Caco-2 (cell line): Measurements from ENCODE around the gene RBX1. TPM values are rescaled to one million over a fixed set of nuclear protein-coding genes. Genes with fewer than 3 reads are reported as not detected.

Source experiments
- BruUV-seq: library from RNA; stranded (reverse); fragments of 400-500 nt; replicated peaks from 2 replicates; lab custom pipeline; 2021; lab: Mats Ljungman, UMichigan
- CTCF ChIA-PET: fragments of 300-600 bp; sonication (Branson Sonifier 250); formaldehyde crosslinking; loops from one replicate; lab custom pipeline; 2022; ENCODE audit warnings: antibody characterized with exemption; lab: Charles Lee
- POLR2A ChIA-PET: fragments of 300-600 bp; sonication (Branson Sonifier 250); formaldehyde crosslinking; loops from one replicate; lab custom pipeline; 2022; ENCODE audit warnings: antibody characterized with exemption; lab: Charles Lee
- DNase-seq, 2 experiments: peaks; one replicate each; pipeline versions ENCODE4 v3.0.0 to v3.0.0-alpha.2; 2020 to 2022
- H3K27me3 ChIP-seq: replicated peaks from 2 replicates; pipeline ENCODE4 v1.6.0; 2011; ENCODE audit warnings: low read length; ENCODE audit not compliant: control insufficient read depth, insufficient read depth
- H3K36me3 ChIP-seq: 2 replicates; pipeline ENCODE4 v1.5.1; 2011; ENCODE audit warnings: low read length; ENCODE audit not compliant: control insufficient read depth, insufficient read depth
- H3K4me1 ChIP-seq: fragments of 250-450 bp; sonication (Bioruptor Pico); 2 replicates; pipeline ENCODE4 v1.5.1; 2020; ENCODE audit warnings: mild to moderate bottlenecking
- H3K4me3 ChIP-seq: 2 replicates; pipeline ENCODE4 v1.5.1; 2011; ENCODE audit warnings: low read depth, mild to moderate bottlenecking, control low read depth, low read length
- H3K9me3 ChIP-seq: fragments of 250-450 bp; sonication (Bioruptor Pico); 2 replicates; pipeline ENCODE4 v1.5.1; 2020; ENCODE audit warnings: mild to moderate bottlenecking, moderate library complexity
- H3K27ac Mint-ChIP-seq: one replicate; pipeline ENCODE4 v1.8.0; 2022; ENCODE audit warnings: mixed read lengths; ENCODE audit not compliant: unreplicated experiment
- H3K27me3 Mint-ChIP-seq: one replicate; pipeline ENCODE4 v1.8.0; 2022; ENCODE audit warnings: mixed read lengths; ENCODE audit not compliant: insufficient read depth, unreplicated experiment
- H3K36me3 Mint-ChIP-seq: one replicate; pipeline ENCODE4 v1.8.0; 2022; ENCODE audit warnings: mild to moderate bottlenecking, mixed read lengths; ENCODE audit not compliant: insufficient read depth, unreplicated experiment
- H3K4me1 Mint-ChIP-seq: one replicate; pipeline ENCODE4 v1.8.0; 2022; ENCODE audit warnings: low read depth, mixed read lengths; ENCODE audit not compliant: unreplicated experiment
- H3K4me3 Mint-ChIP-seq: one replicate; pipeline ENCODE4 v1.8.0; 2022; ENCODE audit warnings: mild to moderate bottlenecking, moderate library complexity, mixed read lengths; ENCODE audit not compliant: unreplicated experiment
- H3K9me3 Mint-ChIP-seq: one replicate; pipeline ENCODE4 v1.8.0; 2022; ENCODE audit warnings: mixed read lengths; ENCODE audit not compliant: unreplicated experiment
- intact Hi-C: fragments of 100-400 bp; cut with micrococcal nuclease; formaldehyde crosslinking; loops from one replicate; pipeline ENCODE4 v1.10.0; 2022; ENCODE audit not compliant: unreplicated experiment
- total RNA-seq: library from RNA; stranded (reverse); gene quantifications from 2 replicates; pipeline ENCODE4 v1.2.3, GENCODE V29; 2022
- TF ChIP-seq, protein P1 (sequence below), 2 experiments: fragments of 200-600 bp in 1 of 2; IDR thresholded peaks; 1 replicate in 1 of 2; 2 replicates in 1 of 2; pipeline versions ENCODE4 v1.5.1 to v1.8.0; 2011 to 2022; ENCODE audit warnings: antibody characterized with exemption in 1 of 2, control low read depth in 1 of 2, inconsistent platforms in 1 of 2, low read depth in 1 of 2, low read length in 1 of 2, mild to moderate bottlenecking in 1 of 2, moderate library complexity in 1 of 2; ENCODE audit not compliant: insufficient read depth in 1 of 2, severe bottlenecking in 1 of 2, unreplicated experiment in 1 of 2

RBX1 gene
- total RNA-seq, 1 experiment from 2014 or later, result 70.0 TPM

DNA sequence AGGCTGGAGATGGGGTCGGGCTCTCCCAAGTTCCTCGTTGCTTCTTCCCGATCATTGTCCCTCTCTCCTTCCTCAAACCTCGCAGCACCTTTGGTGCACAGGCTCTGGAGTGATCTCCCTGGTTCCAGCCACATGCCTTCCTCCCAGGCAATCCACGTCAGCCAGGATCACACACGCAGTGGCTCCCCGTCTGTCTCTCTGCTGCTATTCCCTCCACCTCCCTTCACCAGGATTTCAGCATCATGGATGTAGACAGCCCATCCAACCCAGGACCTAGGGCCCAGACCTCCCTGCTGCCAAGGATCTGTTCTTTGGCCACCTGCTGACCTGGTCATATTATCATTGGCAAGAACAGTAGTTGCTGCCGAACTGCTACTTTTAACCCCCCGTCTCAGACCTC, 40.1 kb downstream of the RBX1 start:
- POLR2A ChIA-PET, result no interaction called here

DNA sequence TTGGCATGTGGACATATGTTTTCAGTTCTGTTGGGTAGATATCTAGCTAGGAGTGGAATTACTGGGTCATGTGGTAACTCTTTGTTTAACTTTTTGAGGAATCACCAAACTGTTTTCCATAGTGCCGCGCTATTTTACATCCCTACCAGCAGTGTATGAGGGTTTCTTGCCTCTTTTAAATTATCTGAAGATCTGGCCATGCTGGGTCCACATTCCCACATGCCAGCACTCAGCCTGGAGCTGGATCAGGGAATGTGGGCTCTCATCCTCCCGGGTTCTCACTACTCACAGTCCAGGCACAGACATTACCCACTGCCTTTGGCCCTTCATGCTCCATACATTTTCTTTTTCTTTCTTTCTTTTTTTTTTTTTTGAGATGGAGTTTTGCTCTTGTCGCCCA, 44.6 kb downstream of the RBX1 start:
- H3K4me1 Mint-ChIP-seq, result peaks cover 6% of the 10 kb centered on the region
- TF ChIP-seq, protein P1, sequence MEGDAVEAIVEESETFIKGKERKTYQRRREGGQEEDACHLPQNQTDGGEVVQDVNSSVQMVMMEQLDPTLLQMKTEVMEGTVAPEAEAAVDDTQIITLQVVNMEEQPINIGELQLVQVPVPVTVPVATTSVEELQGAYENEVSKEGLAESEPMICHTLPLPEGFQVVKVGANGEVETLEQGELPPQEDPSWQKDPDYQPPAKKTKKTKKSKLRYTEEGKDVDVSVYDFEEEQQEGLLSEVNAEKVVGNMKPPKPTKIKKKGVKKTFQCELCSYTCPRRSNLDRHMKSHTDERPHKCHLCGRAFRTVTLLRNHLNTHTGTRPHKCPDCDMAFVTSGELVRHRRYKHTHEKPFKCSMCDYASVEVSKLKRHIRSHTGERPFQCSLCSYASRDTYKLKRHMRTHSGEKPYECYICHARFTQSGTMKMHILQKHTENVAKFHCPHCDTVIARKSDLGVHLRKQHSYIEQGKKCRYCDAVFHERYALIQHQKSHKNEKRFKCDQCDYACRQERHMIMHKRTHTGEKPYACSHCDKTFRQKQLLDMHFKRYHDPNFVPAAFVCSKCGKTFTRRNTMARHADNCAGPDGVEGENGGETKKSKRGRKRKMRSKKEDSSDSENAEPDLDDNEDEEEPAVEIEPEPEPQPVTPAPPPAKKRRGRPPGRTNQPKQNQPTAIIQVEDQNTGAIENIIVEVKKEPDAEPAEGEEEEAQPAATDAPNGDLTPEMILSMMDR (IDR thresholded peaks at IDR 0.05; ENCODE audit: insufficient read depth in 1 of 2, low read depth in 1 of 2, low read length in 1 of 2, severe bottlenecking in 1 of 2, unreplicated experiment in 1 of 2), result no peak
- Histone ChIP-seq H3K4me3 (no peak overlapping the region), H3K9me3 (no peaks in the 10 kb centered on the region), H3K36me3 (no peaks in the 10 kb centered on the region), H3K4me1 (no peaks in the 10 kb centered on the region), H3K27me3 (no peaks in the 10 kb centered on the region)
- BruUV-seq, result no TSS peak
- intact Hi-C loops, result no loop called here
- no peak for DNase-seq
- H3K4me3 Mint-ChIP-seq, result no peak overlapping the region
- no peak overlapping the region for H3K27ac Mint-ChIP-seq
- ChIA-PET POLR2A (no interaction called here), CTCF (no interaction called here)
- peaks cover 10% of the 10 kb centered on the region for H3K9me3 Mint-ChIP-seq
- no peaks in the 10 kb centered on the region for H3K36me3 Mint-ChIP-seq
- no peaks in the 10 kb centered on the region for H3K27me3 Mint-ChIP-seq

More for the DNA sequence above, 40.1 kb downstream of the RBX1 start:
- Mint-ChIP-seq H3K36me3 (no peaks in the 10 kb centered on the region), H3K27ac (no peak overlapping the region), H3K4me1 (peaks cover 7% of the 10 kb centered on the region), H3K4me3 (no peak overlapping the region), H3K27me3 (no peaks in the 10 kb centered on the region), H3K9me3 (no peaks in the 10 kb centered on the region)
- Histone ChIP-seq H3K36me3 (no peaks in the 10 kb centered on the region), H3K4me3 (no peak overlapping the region), H3K4me1 (no peaks in the 10 kb centered on the region), H3K27me3 (no peaks in the 10 kb centered on the region), H3K9me3 (no peaks in the 10 kb centered on the region)
- intact Hi-C loops, result no loop called here
- TF ChIP-seq, protein P1 (IDR thresholded peaks at IDR 0.05; ENCODE audit: insufficient read depth in 1 of 2, low read depth in 1 of 2, low read length in 1 of 2, severe bottlenecking in 1 of 2, unreplicated experiment in 1 of 2), result no peak
- BruUV-seq, result no TSS peak
- no peak for DNase-seq
- CTCF ChIA-PET, result interaction anchor here (0.6 kb wide), 1 partner anchor 42 kb away, joined by 4 read pairs; no protein-coding TSS in a partner anchor

DNA sequence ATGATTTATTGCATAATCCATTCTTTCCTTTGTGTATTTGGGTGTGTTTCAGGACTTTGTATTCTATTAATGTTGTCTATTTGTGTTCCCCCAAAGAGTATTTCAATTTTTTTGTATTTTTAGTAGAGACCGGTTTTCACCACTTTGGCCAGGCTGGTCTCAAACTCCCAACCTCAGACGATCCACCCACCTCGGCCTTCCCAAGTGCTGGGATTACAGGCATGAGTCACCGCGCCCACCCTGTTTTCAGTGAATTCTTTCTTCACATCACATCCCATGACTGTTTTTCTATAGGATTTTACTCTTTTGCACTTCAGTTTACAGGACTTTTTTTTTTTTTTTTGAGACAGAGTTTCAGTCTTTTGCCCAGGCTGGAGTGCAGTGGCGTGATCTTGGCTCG, 46.3 kb downstream of the RBX1 start:
- no peak overlapping the region for H3K4me3 Mint-ChIP-seq
- H3K36me3 Mint-ChIP-seq, result no peaks in the 10 kb centered on the region
- TF ChIP-seq, protein P1 (IDR thresholded peaks at IDR 0.05; ENCODE audit: insufficient read depth in 1 of 2, low read depth in 1 of 2, low read length in 1 of 2, severe bottlenecking in 1 of 2, unreplicated experiment in 1 of 2), result no peak
- no peak overlapping the region for H3K27ac Mint-ChIP-seq
- POLR2A ChIA-PET, result no interaction called here
- intact Hi-C loops, result no loop called here
- no peak for DNase-seq
- Histone ChIP-seq H3K4me1 (peaks cover 13% of the 10 kb centered on the region), H3K4me3 (no peak overlapping the region), H3K36me3 (no peaks in the 10 kb centered on the region), H3K9me3 (no peaks in the 10 kb centered on the region), H3K27me3 (no peaks in the 10 kb centered on the region)
- CTCF ChIA-PET, result interaction anchor here (0.6 kb wide), 1 partner anchor 261 kb away, joined by 3 read pairs; no protein-coding TSS in a partner anchor
- H3K9me3 Mint-ChIP-seq, result peaks cover 10% of the 10 kb centered on the region
- no TSS peak for BruUV-seq
- H3K27me3 Mint-ChIP-seq, result no peaks in the 10 kb centered on the region
- H3K4me1 Mint-ChIP-seq, result peaks cover 16% of the 10 kb centered on the region
